Right renal cortex interstitium (tissue), 3 donors: ENCODE results near the gene DGLUCY. TPM values are rescaled to one million over a fixed set of nuclear protein-coding genes. Genes with fewer than 3 reads are reported as not detected.
"Not testable (repeated sequence)": the region's sequence is repeated elsewhere in the genome, so short reads cannot be mapped to it uniquely, and the experiment has no call there.

Source experiments
- DNase-seq, 3 donors: peaks; one replicate each; pipeline ENCODE4 v3.0.0-alpha.2; 2013; ENCODE audit warnings: low read depth in 3 of 3, low spot score in 2 of 3
- polyA plus RNA-seq, 3 donors: library from polyadenylated mRNA; unstranded; fragments of 120-200 nt; gene quantifications; one replicate each; pipeline ENCODE4 v1.2.1, GENCODE V29; 2013; ENCODE audit not compliant: insufficient read length in 3 of 3

The DGLUCY gene
- polyA plus RNA-seq, 3 donors, result 60.9 to 77.0 (median 72.6) TPM

GRCh38 chr14:91230397-91231035 lies 116.6 kb downstream of the DGLUCY start:
- DNase-seq, result no peak

GRCh38 chr14:91231446-91231845 lies 117.6 kb downstream of the DGLUCY start:
- no peak for DNase-seq

- DNase-seq, result no peak
These were observed 118.2 kb downstream of the DGLUCY start for GRCh38 chr14:91232052-91232451.

- no peak for DNase-seq
These were observed 118.7 kb downstream of the DGLUCY start for GRCh38 chr14:91232603-91233002.

GRCh38 chr14:91233936-91234790 lies 120.3 kb downstream of the DGLUCY start:
- DNase-seq, result no peak

GRCh38 chr14:91234791-91235114 lies 120.9 kb downstream of the DGLUCY start:
- DNase-seq, result no peak

GRCh38 chr14:91235841-91236240 lies 122.0 kb downstream of the DGLUCY start:
- DNase-seq, result no peak

- DNase-seq, result no peak
These were observed 123.3 kb downstream of the DGLUCY start for GRCh38 chr14:91237219-91237618.

GRCh38 chr14:91238085-91238484 lies 124.2 kb downstream of the DGLUCY start:
- DNase-seq, result no peak

GRCh38 chr14:91238661-91239060 lies 124.8 kb downstream of the DGLUCY start:
- DNase-seq, result no peak

GRCh38 chr14:91241863-91242262 lies 128.0 kb downstream of the DGLUCY start:
- DNase-seq, result no peak

GRCh38 chr14:91242635-91243034 lies 128.8 kb downstream of the DGLUCY start:
- no peak for DNase-seq

- no peak for DNase-seq
These were observed 129.2 kb downstream of the DGLUCY start for GRCh38 chr14:91243074-91243471.

GRCh38 chr14:91244501-91244901 lies 130.6 kb downstream of the DGLUCY start, which contains the start of gene GPR68:
Gene GPR68 (minus strand): TSS chr14:91244704. CDS start chr14:91235050, 9,654 bp downstream.
- no peak for DNase-seq

GRCh38 chr14:91245029-91245428 lies 131.2 kb downstream of the DGLUCY start:
- DNase-seq, result no peak

GRCh38 chr14:91245616-91246015 lies 131.7 kb downstream of the DGLUCY start:
- not testable (repeated sequence) for DNase-seq

GRCh38 chr14:91246051-91246852 lies 132.4 kb downstream of the DGLUCY start:
- DNase-seq, result no peak

GRCh38 chr14:91249841-91250616 lies 136.2 kb downstream of the DGLUCY start:
- DNase-seq, result no peak

- DNase-seq, result no peak
These were observed 137.0 kb downstream of the DGLUCY start for GRCh38 chr14:91250912-91251311.
